Upper lobe of right lung (tissue), 1 donor: ENCODE measurements around the gene PPP6R3. TPM values are rescaled to one million over a fixed set of nuclear protein-coding genes. Genes with fewer than 3 reads are reported as not detected.

Experiments
- ATAC-seq: fragments of 200-7000 bp; cut with Tn5 transposase; one replicate; pipeline ENCODE4 v1.9.1; 2020; ENCODE audit warnings: mild to moderate bottlenecking, moderate library complexity
- DNase-seq: peaks from one replicate; pipeline ENCODE4 v3.0.0-alpha.2; 2020
- H3K27ac ChIP-seq: fragments of 200-600 bp; one replicate; pipeline ENCODE4 v1.8.0; 2022
- H3K27me3 ChIP-seq: fragments of 200-600 bp; one replicate; pipeline ENCODE4 v1.8.0; 2022; ENCODE audit warnings: mild to moderate bottlenecking
- H3K36me3 ChIP-seq: fragments of 200-600 bp; one replicate; pipeline ENCODE4 v1.8.0; 2022
- H3K4me1 ChIP-seq: fragments of 200-600 bp; one replicate; pipeline ENCODE4 v1.8.0; 2022
- H3K4me3 ChIP-seq: fragments of 200-600 bp; one replicate; pipeline ENCODE4 v1.8.0; 2022; ENCODE audit warnings: mild to moderate bottlenecking
- H3K9me3 ChIP-seq: fragments of 200-600 bp; one replicate; pipeline ENCODE4 v1.8.0; 2022
- intact Hi-C: fragments of 100-400 bp; cut with DNase I; formaldehyde crosslinking; loops from one replicate; pipeline ENCODE4 v1.11.0; 2022
- total RNA-seq: library from RNA; stranded (reverse); fragmentation: NEBNext Ultra II Directional; extraction: Animal tissue kit (Norgen Biotek cat#: 25700); gene quantifications from one replicate; pipeline ENCODE4 v1.2.1, GENCODE V29; 2021
- TF ChIP-seq, protein P1 (sequence below): fragments of 200-600 bp; IDR thresholded peaks from one replicate; pipeline ENCODE4 v1.8.0; 2022; ENCODE audit warnings: antibody characterized with exemption
- donor health status: DM: no; HTN: yes; CAD: no; lungs with severe emphysema.

PPP6R3 gene
- total RNA-seq, 1 donor from 2014 or later, result 93.2 TPM

DNA sequence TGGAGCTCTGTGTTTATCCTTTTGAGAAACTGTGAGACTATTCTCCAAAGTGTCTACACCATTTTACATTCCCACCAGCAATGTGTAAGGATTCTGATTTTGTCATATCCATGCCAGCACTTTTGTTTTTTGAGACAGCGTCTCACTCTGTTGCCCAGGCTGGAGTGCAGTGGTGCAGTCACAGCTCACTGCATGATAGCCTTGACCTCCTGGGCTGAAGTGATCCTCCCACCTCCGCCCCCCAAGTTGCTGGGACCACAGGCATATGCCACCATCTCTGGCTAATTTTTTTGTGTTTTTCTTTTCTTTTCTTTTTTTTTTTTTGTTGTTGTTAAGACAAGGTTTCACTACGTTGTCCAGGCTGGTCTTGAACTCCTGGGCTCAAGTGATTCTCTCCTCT, 35.3 kb downstream of the PPP6R3 start:
- TF ChIP-seq, protein P1, sequence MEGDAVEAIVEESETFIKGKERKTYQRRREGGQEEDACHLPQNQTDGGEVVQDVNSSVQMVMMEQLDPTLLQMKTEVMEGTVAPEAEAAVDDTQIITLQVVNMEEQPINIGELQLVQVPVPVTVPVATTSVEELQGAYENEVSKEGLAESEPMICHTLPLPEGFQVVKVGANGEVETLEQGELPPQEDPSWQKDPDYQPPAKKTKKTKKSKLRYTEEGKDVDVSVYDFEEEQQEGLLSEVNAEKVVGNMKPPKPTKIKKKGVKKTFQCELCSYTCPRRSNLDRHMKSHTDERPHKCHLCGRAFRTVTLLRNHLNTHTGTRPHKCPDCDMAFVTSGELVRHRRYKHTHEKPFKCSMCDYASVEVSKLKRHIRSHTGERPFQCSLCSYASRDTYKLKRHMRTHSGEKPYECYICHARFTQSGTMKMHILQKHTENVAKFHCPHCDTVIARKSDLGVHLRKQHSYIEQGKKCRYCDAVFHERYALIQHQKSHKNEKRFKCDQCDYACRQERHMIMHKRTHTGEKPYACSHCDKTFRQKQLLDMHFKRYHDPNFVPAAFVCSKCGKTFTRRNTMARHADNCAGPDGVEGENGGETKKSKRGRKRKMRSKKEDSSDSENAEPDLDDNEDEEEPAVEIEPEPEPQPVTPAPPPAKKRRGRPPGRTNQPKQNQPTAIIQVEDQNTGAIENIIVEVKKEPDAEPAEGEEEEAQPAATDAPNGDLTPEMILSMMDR, result no peak
- DNase-seq, result no peak
- intact Hi-C loops, result no loop called here
- Histone ChIP-seq H3K9me3 (no peaks in the 10 kb centered on the region), H3K27ac (no peak overlapping the region), H3K27me3 (no peaks in the 10 kb centered on the region), H3K36me3 (no peaks in the 10 kb centered on the region), H3K4me3 (no peak overlapping the region), H3K4me1 (peaks cover 45% of the 10 kb centered on the region)
- ATAC-seq, result no peak

DNA sequence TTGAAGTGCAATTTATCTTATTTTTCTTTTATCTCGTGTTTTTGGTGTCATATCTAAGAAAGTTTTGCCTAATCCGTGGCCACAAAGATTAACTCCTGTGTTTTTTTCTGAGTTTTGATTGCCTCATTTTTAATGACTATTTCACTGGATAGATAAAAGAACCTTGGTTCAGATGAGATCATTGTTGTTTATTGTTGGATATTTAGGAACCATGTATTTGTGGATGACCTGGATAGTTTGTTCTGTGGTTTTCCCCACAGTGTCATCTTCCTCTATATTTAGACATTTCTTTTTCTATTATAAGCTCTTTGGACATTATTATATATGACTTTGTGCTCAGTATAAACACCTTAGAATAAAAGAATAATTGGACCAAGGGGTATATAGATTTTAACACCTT, 37.2 kb downstream of the PPP6R3 start:
- H3K9me3 ChIP-seq, result no peaks in the 10 kb centered on the region
- intact Hi-C loops, result no loop called here
- H3K27ac ChIP-seq, result no peak overlapping the region
- TF ChIP-seq, protein P1, result no peak
- no peak overlapping the region for H3K4me3 ChIP-seq
- H3K27me3 ChIP-seq, result no peaks in the 10 kb centered on the region
- ATAC-seq (no peak), DNase-seq (no peak)
- no peaks in the 10 kb centered on the region for H3K36me3 ChIP-seq
- H3K4me1 ChIP-seq, result peaks cover 55% of the 10 kb centered on the region

DNA sequence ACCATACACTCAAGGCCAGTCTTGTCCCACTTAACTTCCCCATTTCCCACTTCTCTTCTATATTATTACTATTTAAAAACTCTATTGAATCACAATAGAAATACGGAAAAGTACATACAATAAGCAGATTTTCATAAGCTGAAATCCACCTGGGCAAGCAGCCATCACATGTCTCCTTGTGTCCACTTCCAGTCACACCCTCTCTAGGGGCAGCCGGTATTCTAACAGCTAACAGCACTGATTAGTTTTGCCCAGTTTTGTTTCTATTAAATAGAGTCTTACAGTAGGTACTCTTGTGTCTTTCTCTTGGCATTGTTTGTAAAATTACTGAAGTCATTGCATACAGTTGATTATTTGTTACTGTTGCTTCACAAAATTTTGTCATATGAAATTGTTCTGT, 37.8 kb downstream of the PPP6R3 start:
- TF ChIP-seq, protein P1, result no peak
- H3K4me1 ChIP-seq, result peaks cover 61% of the 10 kb centered on the region

DNA sequence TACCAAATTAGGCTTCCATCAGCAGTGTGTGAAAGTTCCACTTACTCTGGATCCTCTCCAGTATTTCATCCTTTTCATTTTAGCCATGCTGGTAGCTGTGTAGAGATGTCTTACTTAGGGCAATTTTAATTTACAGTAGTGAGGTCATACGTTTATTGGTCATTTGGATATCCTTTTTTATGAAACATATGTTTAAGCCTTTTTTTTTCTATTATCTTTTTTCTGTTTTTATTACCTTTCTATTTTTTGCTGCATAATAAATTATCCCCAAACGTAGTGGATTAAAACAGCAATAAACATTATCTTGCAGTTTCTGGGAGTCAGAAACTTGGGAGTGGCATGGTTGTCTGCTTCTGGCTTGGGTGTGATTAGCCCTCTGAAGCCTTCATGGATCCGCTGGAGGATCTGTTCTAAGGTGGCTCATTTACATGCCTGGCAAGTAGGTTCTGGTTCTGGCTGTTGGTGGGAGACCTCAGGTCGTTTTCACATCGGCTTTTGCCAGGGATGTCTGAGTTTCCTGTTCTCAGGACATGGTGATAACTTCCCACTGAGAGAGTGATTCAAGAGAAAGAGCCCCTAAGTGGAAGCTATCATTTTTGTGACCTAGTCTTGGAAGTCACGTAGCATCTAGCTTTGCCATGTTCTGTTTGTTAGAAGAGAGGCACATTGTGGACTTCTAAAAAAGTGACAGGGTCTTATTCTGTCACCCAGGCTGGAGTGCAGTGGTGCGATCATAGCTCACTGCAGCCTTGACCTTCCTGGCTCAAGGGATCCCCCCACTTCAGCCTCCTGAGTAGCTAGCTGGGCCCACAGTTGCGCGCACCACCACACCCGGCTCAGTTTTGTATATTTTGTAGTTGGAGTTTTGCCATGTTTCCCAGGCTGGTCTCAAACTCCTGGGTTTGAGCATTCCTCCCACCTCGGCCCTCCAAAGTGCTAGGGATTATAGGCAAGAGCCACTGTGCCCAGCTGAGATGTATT, 38.6 kb downstream of the PPP6R3 start:
- TF ChIP-seq, protein P1, result no peak
- Histone ChIP-seq H3K4me1 (peaks cover 69% of the 10 kb centered on the region), H3K27ac (no peak overlapping the region)

More for the DNA sequence above, 37.8 kb downstream of the PPP6R3 start:
- Histone ChIP-seq H3K27ac (no peak overlapping the region), H3K27me3 (no peaks in the 10 kb centered on the region), H3K36me3 (no peaks in the 10 kb centered on the region), H3K4me3 (no peak overlapping the region), H3K9me3 (no peaks in the 10 kb centered on the region)
- ATAC-seq, result peak; percentile 45
- no peak for DNase-seq
- intact Hi-C loops, result no loop called here

DNA sequence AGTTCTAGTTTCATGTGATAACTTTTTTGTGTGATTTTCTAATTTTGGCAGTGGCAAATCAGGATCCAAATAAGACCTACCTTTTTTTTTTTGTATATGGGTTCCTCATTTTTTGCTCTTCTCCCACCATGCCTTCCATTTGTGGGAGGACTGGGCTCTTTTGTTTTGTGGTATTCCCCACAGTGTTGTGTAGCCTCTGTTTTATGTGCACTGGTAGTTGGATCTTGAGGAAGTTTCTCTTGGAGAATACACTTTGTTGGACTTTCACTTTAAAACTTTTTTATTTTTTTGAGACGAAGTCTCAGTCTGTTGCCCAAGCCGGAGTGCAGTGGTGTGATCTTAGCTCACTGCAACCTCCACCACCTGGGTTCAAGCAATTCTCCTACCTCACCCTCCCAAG, 39.7 kb downstream of the PPP6R3 start:
- TF ChIP-seq, protein P1, result no peak
- H3K27me3 ChIP-seq, result no peaks in the 10 kb centered on the region
- peaks cover 77% of the 10 kb centered on the region for H3K4me1 ChIP-seq
- intact Hi-C loops, result no loop called here
- no peak overlapping the region for H3K4me3 ChIP-seq
- no peaks in the 10 kb centered on the region for H3K36me3 ChIP-seq
- ATAC-seq, result no peak
- no peak overlapping the region for H3K27ac ChIP-seq
- no peak for DNase-seq
- no peaks in the 10 kb centered on the region for H3K9me3 ChIP-seq

More for the DNA sequence above, 38.6 kb downstream of the PPP6R3 start:
- ATAC-seq (no peak), DNase-seq (no peak)
- H3K9me3 ChIP-seq, result no peaks in the 10 kb centered on the region
- no peaks in the 10 kb centered on the region for H3K36me3 ChIP-seq
- intact Hi-C loops, result no loop called here
- H3K4me3 ChIP-seq, result no peak overlapping the region
- no peaks in the 10 kb centered on the region for H3K27me3 ChIP-seq
